Gastroesophageal sphincter (tissue), 4 donors: ENCODE results near the gene FAM240B. TPM values are rescaled to one million over a fixed set of nuclear protein-coding genes. Genes with fewer than 3 reads are reported as not detected.

Experiments
- ATAC-seq: fragments of 150-250 bp; one replicate; pipeline ENCODE4 v1.9.1; 2016; ENCODE audit warnings: mild to moderate bottlenecking, moderate library complexity
- H3K27ac ChIP-seq, 4 donors: fragments of 200-600 bp; sonication (generic) in 3 of 4; 1 replicate in 3 of 4; 2 replicates in 1 of 4; pipeline ENCODE4 v1.5.1; 2016 to 2019
- H3K27me3 ChIP-seq: fragments of 200-600 bp; sonication (generic); one replicate; pipeline ENCODE4 v1.5.1; 2019
- H3K36me3 ChIP-seq, 2 donors: fragments of 200-600 bp; sonication (generic); one replicate each; pipeline ENCODE4 v1.5.1; 2019; ENCODE audit warnings: control low read depth in 1 of 2
- H3K4me1 ChIP-seq, 3 donors: fragments of 200-600 bp; sonication (generic); 1 replicate in 2 of 3; 2 replicates in 1 of 3; pipeline ENCODE4 v1.5.1; 2016 to 2019; ENCODE audit warnings: control low read depth in 2 of 3
- H3K4me3 ChIP-seq, 2 donors: fragments of 200-600 bp; sonication (generic); one replicate each; pipeline ENCODE4 v1.5.1; 2019; ENCODE audit warnings: mild to moderate bottlenecking in 1 of 2, moderate library complexity in 1 of 2
- H3K9me3 ChIP-seq, 3 donors: fragments of 200-600 bp; sonication (generic); one replicate each; pipeline ENCODE4 v1.5.1; 2017 to 2019; ENCODE audit warnings: control low read depth in 2 of 3
- EP300 ChIP-seq: sonication (generic); formaldehyde crosslinking; IDR thresholded peaks from one replicate; pipeline ENCODE4 v1.6.1; 2017; ENCODE audit warnings: antibody characterized with exemption, mild to moderate bottlenecking
- POLR2A ChIP-seq, 2 donors: fragments of 450-650 bp; IDR thresholded peaks; one replicate each; pipeline ENCODE4 v1.6.1; 2017; ENCODE audit warnings: antibody characterized with exemption in 2 of 2, mild to moderate bottlenecking in 2 of 2, moderate library complexity in 1 of 2
- POLR2AphosphoS5 ChIP-seq: sonication (generic); formaldehyde crosslinking; IDR thresholded peaks from one replicate; pipeline ENCODE4 v1.6.1; 2017; ENCODE audit warnings: antibody characterized with exemption
- WGBS, 2 donors: methylation state at CpG; one replicate each; pipeline ENCODE4 v1.1.5; 2018; ENCODE audit warnings: low coverage in 1 of 2; 5-methylcytosine and 5-hydroxymethylcytosine counted together
- total RNA-seq, 4 donors: library from RNA; depleted of rRNA; stranded (reverse); fragments of >200 nt; gene quantifications; one replicate each; pipeline ENCODE4 v1.1.0, GENCODE V29; 2016
- TF ChIP-seq, protein P1 (sequence below), 4 experiments: fragments of 200-600 bp in 2 of 4; fragments of 450-650 bp in 2 of 4; sonication (generic) in 1 of 4; IDR thresholded peaks; one replicate each; pipeline ENCODE4 v1.5.1; 2017 to 2019; ENCODE audit warnings: antibody characterized with exemption in 4 of 4, mild to moderate bottlenecking in 2 of 4, moderate library complexity in 2 of 4

Gene FAM240B
- total RNA-seq, 4 donors from 2014 or later, result not detected

GRCh38 chr9:38670542-38671371 is 49.2 kb downstream of the FAM240B start:
- TF ChIP-seq EP300 (no peak), POLR2AphosphoS5 (no peak), POLR2A (IDR thresholded peaks at IDR 0.05) (no peak)
- TF ChIP-seq, protein P1, sequence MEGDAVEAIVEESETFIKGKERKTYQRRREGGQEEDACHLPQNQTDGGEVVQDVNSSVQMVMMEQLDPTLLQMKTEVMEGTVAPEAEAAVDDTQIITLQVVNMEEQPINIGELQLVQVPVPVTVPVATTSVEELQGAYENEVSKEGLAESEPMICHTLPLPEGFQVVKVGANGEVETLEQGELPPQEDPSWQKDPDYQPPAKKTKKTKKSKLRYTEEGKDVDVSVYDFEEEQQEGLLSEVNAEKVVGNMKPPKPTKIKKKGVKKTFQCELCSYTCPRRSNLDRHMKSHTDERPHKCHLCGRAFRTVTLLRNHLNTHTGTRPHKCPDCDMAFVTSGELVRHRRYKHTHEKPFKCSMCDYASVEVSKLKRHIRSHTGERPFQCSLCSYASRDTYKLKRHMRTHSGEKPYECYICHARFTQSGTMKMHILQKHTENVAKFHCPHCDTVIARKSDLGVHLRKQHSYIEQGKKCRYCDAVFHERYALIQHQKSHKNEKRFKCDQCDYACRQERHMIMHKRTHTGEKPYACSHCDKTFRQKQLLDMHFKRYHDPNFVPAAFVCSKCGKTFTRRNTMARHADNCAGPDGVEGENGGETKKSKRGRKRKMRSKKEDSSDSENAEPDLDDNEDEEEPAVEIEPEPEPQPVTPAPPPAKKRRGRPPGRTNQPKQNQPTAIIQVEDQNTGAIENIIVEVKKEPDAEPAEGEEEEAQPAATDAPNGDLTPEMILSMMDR (IDR thresholded peaks at IDR 0.05), result no peak
- Histone ChIP-seq H3K36me3 (no peaks in the 10 kb centered on the region), H3K27ac (no peak overlapping the region), H3K4me3 (no peak overlapping the region), H3K4me1 (peaks cover 0 to 8% (median 4%) of the 10 kb centered on the region in 3 donors), H3K27me3 (no peaks in the 10 kb centered on the region), H3K9me3 (no peaks in the 10 kb centered on the region)
- ATAC-seq, result no peak
- WGBS, 2 donors, result 75 to 90% methylated on average over 5 of the region's 5 CpGs

- Histone ChIP-seq H3K27me3 (no peaks in the 10 kb centered on the region), H3K4me3 (no peak overlapping the region), H3K36me3 (no peaks in the 10 kb centered on the region), H3K27ac (no peak overlapping the region), H3K9me3 (no peaks in the 10 kb centered on the region), H3K4me1 (peaks cover 0 to 8% (median 4%) of the 10 kb centered on the region in 3 donors)
- no peak for TF ChIP-seq POLR2A (IDR thresholded peaks at IDR 0.05)
- TF ChIP-seq EP300, result no peak
- no peak for TF ChIP-seq POLR2AphosphoS5
- TF ChIP-seq, protein P1 (IDR thresholded peaks at IDR 0.05), result no peak
- 20 to 85% methylated on average over 1 to 6 of the region's 10 CpGs for WGBS, 2 donors
- ATAC-seq, result no peak
Measured at GRCh38 chr9:38668791-38669466, 51.0 kb downstream of the FAM240B start.

- H3K9me3 ChIP-seq, result no peaks in the 10 kb centered on the region
- H3K27ac ChIP-seq, result no peak overlapping the region
- TF ChIP-seq, protein P1 (IDR thresholded peaks at IDR 0.05), result peak in 1 of 4 experiments; percentile 26
- no peak for TF ChIP-seq EP300
- ATAC-seq, result no peak
- WGBS, 2 donors, result 59 to 60% methylated on average over 5 to 8 of the region's 8 CpGs
- no peaks in the 10 kb centered on the region for H3K27me3 ChIP-seq
- no peak overlapping the region for H3K4me3 ChIP-seq
- no peaks in the 10 kb centered on the region for H3K4me1 ChIP-seq
- no peaks in the 10 kb centered on the region for H3K36me3 ChIP-seq
Measured at GRCh38 chr9:38662763-38663593, 57.0 kb downstream of the FAM240B start.

- Histone ChIP-seq H3K9me3 (no peaks in the 10 kb centered on the region), H3K27me3 (no peaks in the 10 kb centered on the region), H3K4me3 (no peak overlapping the region), H3K27ac (no peak overlapping the region), H3K4me1 (no peaks in the 10 kb centered on the region), H3K36me3 (no peaks in the 10 kb centered on the region)
- TF ChIP-seq POLR2AphosphoS5 (no peak), EP300 (no peak), POLR2A (IDR thresholded peaks at IDR 0.05) (no peak)
- TF ChIP-seq, protein P1 (IDR thresholded peaks at IDR 0.05), result no peak
- no peak for ATAC-seq
- WGBS, 2 donors, result 71 to 77% methylated on average over 4 to 7 of the region's 7 CpGs
Measured at GRCh38 chr9:38659538-38659937, 60.4 kb downstream of the FAM240B start.
